Heart left ventricle (tissue), 13 donors: Measurements from ENCODE around the gene KCP.

Experiments
- POLR2A ChIP-seq, 2 donors: fragments of 450-650 bp; IDR thresholded peaks; one replicate each; pipeline ENCODE4 v1.6.1; 2017; ENCODE audit warnings: antibody characterized with exemption in 2 of 2, mild to moderate bottlenecking in 2 of 2, moderate library complexity in 2 of 2
- TF ChIP-seq, protein P1 (sequence below), 12 donors: fragments of 200-600 bp; sonication (generic) in 4 of 12; IDR thresholded peaks; one replicate each; pipeline versions ENCODE4 v1.5.0 to v1.8.0; 2018 to 2022; ENCODE audit warnings: antibody characterized with exemption in 12 of 12, mild to moderate bottlenecking in 5 of 12
- donor health status: ischemic (EF 13 %, LVEDD 7.1; RV severe dilation, severe dysfunction).
- donor health status: DM: no; HTN: yes; CAD: no.
- donor health status: DM: no; HTN: no; CAD: no.
- donor health status: ischemic (EF 25% LVEDD 6.9; RV normal size, moderate dysfunction).
- donor health status: ischemic (EF 25% LVEDD 5.7; RV mildly dilated, moderate dysfunction).
- donor health status: ischemic (EF 35%, LVEDD 5.7; RV mildly dilated, moderate dysfunction).
- donor health status: nonischemic (EF 11% LVEDD 7.7; RV severe dilation, severe dysfunction).
- donor health status: DM: yes; HTN: yes; CAD: no.
- donor health status: PGD.
- donor health status: ischemic (EF 29% LVEDD 5.4; RV normal size, mild dysfunction).
- donor health status: nonischemic (EF 23%, LVEDD 6.1; RV moderate dilation, normal function).

DNA sequence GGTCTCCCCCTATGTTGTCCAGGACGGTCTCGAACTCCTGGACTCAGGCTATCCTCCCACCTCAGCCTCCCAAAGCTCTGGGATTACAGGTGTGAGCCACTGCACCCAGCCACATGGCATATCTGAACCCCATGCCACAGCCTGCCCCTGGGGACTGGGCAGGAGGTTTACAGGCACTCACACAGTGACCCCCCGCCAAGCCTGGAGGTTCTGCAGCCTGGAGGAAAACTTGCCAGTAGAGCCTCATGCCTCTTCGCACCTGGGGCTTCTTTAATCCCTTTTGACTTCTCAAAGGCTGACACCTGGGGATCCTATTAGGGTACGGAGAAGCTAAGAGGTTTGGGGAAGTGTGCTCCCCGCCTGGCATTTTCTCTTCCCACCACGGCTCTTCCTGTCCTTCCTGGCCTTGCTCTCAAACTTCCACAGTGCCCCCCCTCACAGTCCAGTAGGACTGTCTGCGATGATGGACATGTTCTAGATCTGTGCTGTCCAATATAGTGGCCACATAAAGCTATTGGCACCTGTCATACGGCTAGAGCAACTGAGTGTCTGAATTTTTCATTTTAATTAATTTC, 11.4 kb upstream of the KCP start:
- TF ChIP-seq, protein P1, sequence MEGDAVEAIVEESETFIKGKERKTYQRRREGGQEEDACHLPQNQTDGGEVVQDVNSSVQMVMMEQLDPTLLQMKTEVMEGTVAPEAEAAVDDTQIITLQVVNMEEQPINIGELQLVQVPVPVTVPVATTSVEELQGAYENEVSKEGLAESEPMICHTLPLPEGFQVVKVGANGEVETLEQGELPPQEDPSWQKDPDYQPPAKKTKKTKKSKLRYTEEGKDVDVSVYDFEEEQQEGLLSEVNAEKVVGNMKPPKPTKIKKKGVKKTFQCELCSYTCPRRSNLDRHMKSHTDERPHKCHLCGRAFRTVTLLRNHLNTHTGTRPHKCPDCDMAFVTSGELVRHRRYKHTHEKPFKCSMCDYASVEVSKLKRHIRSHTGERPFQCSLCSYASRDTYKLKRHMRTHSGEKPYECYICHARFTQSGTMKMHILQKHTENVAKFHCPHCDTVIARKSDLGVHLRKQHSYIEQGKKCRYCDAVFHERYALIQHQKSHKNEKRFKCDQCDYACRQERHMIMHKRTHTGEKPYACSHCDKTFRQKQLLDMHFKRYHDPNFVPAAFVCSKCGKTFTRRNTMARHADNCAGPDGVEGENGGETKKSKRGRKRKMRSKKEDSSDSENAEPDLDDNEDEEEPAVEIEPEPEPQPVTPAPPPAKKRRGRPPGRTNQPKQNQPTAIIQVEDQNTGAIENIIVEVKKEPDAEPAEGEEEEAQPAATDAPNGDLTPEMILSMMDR (IDR thresholded peaks at IDR 0.05) = no peak
- TF ChIP-seq POLR2A (IDR thresholded peaks at IDR 0.05) = no peak
